HG03139 (cell line): ENCODE measurements around the gene OTUD4.
"Not testable (repeated sequence)": the region's sequence is repeated elsewhere in the genome, so short reads cannot be mapped to it uniquely, and the experiment has no call there.

ENCODE experiments used
- ATAC-seq: cut with Tn5 transposase; IDR thresholded peaks from one replicate; pipeline ENCODE4 v1.9.1; 2021; ENCODE audit not compliant: unreplicated experiment

OTUD4 gene

GRCh38 chr4:145180298-145181090 is at the start of gene OTUD4:
OTUD4 (minus strand) TSS chr4:145180589; CDS start chr4:145179973, 616 bp downstream.
- ATAC-seq: peak; percentile 72

- ATAC-seq: not testable (repeated sequence)
Observed at GRCh38 chr4:145223228-145223627, 42.8 kb upstream of the OTUD4 start.

GRCh38 chr4:145221529-145221928 is 41.1 kb upstream of the OTUD4 start:
- not testable (repeated sequence) for ATAC-seq

GRCh38 chr4:145219090-145219489 is 38.7 kb upstream of the OTUD4 start:
- no peak for ATAC-seq

GRCh38 chr4:145218251-145218650 is 37.9 kb upstream of the OTUD4 start:
- peak; percentile 97 for ATAC-seq

- no peak for ATAC-seq
Observed at GRCh38 chr4:145217349-145217748, 37.0 kb upstream of the OTUD4 start.

GRCh38 chr4:145216535-145216934 is 36.1 kb upstream of the OTUD4 start:
- ATAC-seq: no peak

GRCh38 chr4:145213245-145213644 is 32.9 kb upstream of the OTUD4 start:
- ATAC-seq: no peak

GRCh38 chr4:145207934-145208333 is 27.5 kb upstream of the OTUD4 start:
- no peak for ATAC-seq

GRCh38 chr4:145203410-145203809 is 23.0 kb upstream of the OTUD4 start:
- ATAC-seq: no peak

GRCh38 chr4:145200366-145200765 is 20.0 kb upstream of the OTUD4 start:
- ATAC-seq: no peak

- ATAC-seq: no peak
Observed at GRCh38 chr4:145199051-145199716, 18.8 kb upstream of the OTUD4 start.

GRCh38 chr4:145196747-145197146 is 16.4 kb upstream of the OTUD4 start:
- no peak for ATAC-seq

- ATAC-seq: peak; percentile 79
Observed at GRCh38 chr4:145195167-145195952, 15.0 kb upstream of the OTUD4 start.

GRCh38 chr4:145189981-145190380 is 9.6 kb upstream of the OTUD4 start:
- ATAC-seq: no peak

- peak; percentile 89 for ATAC-seq
Observed at GRCh38 chr4:145186729-145187128, 6.3 kb upstream of the OTUD4 start.

GRCh38 chr4:145183581-145183980 is 3.2 kb upstream of the OTUD4 start:
- no peak for ATAC-seq

GRCh38 chr4:145183023-145183422 is 2.6 kb upstream of the OTUD4 start:
- ATAC-seq: no peak

GRCh38 chr4:145182222-145182621 is 1.8 kb upstream of the OTUD4 start:
- ATAC-seq: no peak

- no peak for ATAC-seq
Observed at GRCh38 chr4:145181091-145181501, 707 bp upstream of the OTUD4 start.

- not testable (repeated sequence) for ATAC-seq
Observed at GRCh38 chr4:145179861-145180297, 510 bp downstream of the OTUD4 start.
